HCT116 (cell line): ENCODE data around the gene PDLIM3. TPM values are rescaled to one million over a fixed set of nuclear protein-coding genes. Genes with fewer than 3 reads are reported as not detected.

Experiments used
- ATAC-seq: fragments of 200-7000 bp; cut with Tn5 transposase; 2 replicates; pipeline ENCODE4 v1.9.1; 2020; ENCODE audit warnings: mild to moderate bottlenecking, moderate library complexity
- BruUV-seq: library from RNA; stranded (reverse); fragments of 400-500 nt; replicated peaks from 2 replicates; lab custom pipeline; 2021; lab: Mats Ljungman, UMichigan
- CTCF ChIA-PET: fragments of 300-600 bp; sonication (Branson Sonifier 250); formaldehyde crosslinking; loops from one replicate; lab custom pipeline; 2021; ENCODE audit warnings: antibody characterized with exemption; lab: Charles Lee
- POLR2A ChIA-PET: fragments of 300-600, 350-600 bp; sonication (Branson Sonifier 250); formaldehyde crosslinking; loops from one replicate; lab custom pipeline; 2021; ENCODE audit warnings: antibody characterized with exemption; lab: Charles Lee
- RAD21 ChIA-PET, 2 experiments: fragments of 300-600 bp; sonication (Branson Sonifier 250); formaldehyde crosslinking; loops; one replicate each; lab custom pipeline; 2023; ENCODE audit warnings: low total read pairs in 2 of 2; ENCODE audit not compliant: uncharacterized antibody in 2 of 2, unreplicated experiment in 2 of 2, low non-redundant PET in 1 of 2; lab: Charles Lee
- DNase-seq: peaks from one replicate; pipeline ENCODE4 v3.0.0-alpha.2; 2010; ENCODE audit warnings: low read depth, low spot score
- H2AFZ ChIP-seq: fragments of 200-600 bp; shearing (Covaris generic), sonication (generic); 2 replicates; pipeline ENCODE4 v1.6.1; 2017; ENCODE audit warnings: low read depth, mixed run types, mixed read lengths, antibody characterized with exemption, low read length; ENCODE audit not compliant: poor library complexity, severe bottlenecking
- H3K27ac ChIP-seq: 2 replicates; pipeline ENCODE4 v1.5.1; 2012; ENCODE audit warnings: low read depth, low read length
- H3K27me3 ChIP-seq: fragments of 200-600 bp; sonication (generic); 2 replicates; pipeline ENCODE4 v1.6.1; 2016; ENCODE audit warnings: mixed run types, low read length, mixed read lengths; ENCODE audit not compliant: insufficient read depth
- H3K36me3 ChIP-seq, 2 experiments: fragments of 200-500 bp in 1 of 2; fragments of 200-600 bp in 1 of 2; sonication (Bioruptor generic) in 1 of 2; sonication (generic) in 1 of 2; 2 replicates each; pipeline versions ENCODE4 v1.5.1 to v1.6.1; 2014 to 2016; ENCODE audit warnings: low read length in 2 of 2, inconsistent platforms in 1 of 2, mixed read lengths in 1 of 2, mixed run types in 1 of 2; ENCODE audit not compliant: insufficient read depth in 2 of 2, control insufficient read depth in 1 of 2
- H3K4me1 ChIP-seq, 2 experiments: fragments of 200-600 bp in 1 of 2; sonication (generic) in 1 of 2; 2 replicates each; pipeline versions ENCODE4 v1.5.1 to v1.6.1; 2012 to 2017; ENCODE audit warnings: low read length in 2 of 2, inconsistent platforms in 1 of 2, mild to moderate bottlenecking in 1 of 2, mixed read lengths in 1 of 2, mixed run types in 1 of 2, moderate library complexity in 1 of 2; ENCODE audit not compliant: insufficient read depth in 2 of 2, control insufficient read depth in 1 of 2
- H3K4me2 ChIP-seq: fragments of 200-600 bp; sonication (generic); 2 replicates; pipeline ENCODE4 v1.6.1; 2017; ENCODE audit warnings: mixed run types, low read length, mixed read lengths
- H3K4me3 ChIP-seq, 2 experiments: fragments of 200-600 bp in 1 of 2; sonication (generic) in 1 of 2; replicated peaks in 1 of 2; 2 replicates each; pipeline ENCODE4 v1.5.1; 2011 to 2016; ENCODE audit warnings: low read length in 2 of 2, control low read depth in 1 of 2, low read depth in 1 of 2, mild to moderate bottlenecking in 1 of 2, mixed read lengths in 1 of 2, mixed run types in 1 of 2
- H3K79me2 ChIP-seq: fragments of 200-600 bp; sonication (generic); 2 replicates; pipeline ENCODE4 v1.6.1; 2017; ENCODE audit warnings: mild to moderate bottlenecking, mixed run types, low read length, moderate library complexity, mixed read lengths; ENCODE audit not compliant: insufficient read depth
- H3K9ac ChIP-seq: fragments of 200-600 bp; sonication (generic); 2 replicates; pipeline ENCODE4 v1.6.1; 2016; ENCODE audit warnings: low read length, mixed read lengths
- H3K9me2 ChIP-seq: fragments of 200-600 bp; sonication (generic), shearing (Covaris generic); 2 replicates; pipeline ENCODE4 v1.6.1; 2017; ENCODE audit warnings: mixed run types, mild to moderate bottlenecking, moderate library complexity; ENCODE audit not compliant: insufficient read depth
- H3K9me3 ChIP-seq, 2 experiments: fragments of 200-500 bp in 1 of 2; fragments of 200-600 bp in 1 of 2; sonication (Bioruptor generic) in 1 of 2; sonication (generic) in 1 of 2; 2 replicates each; pipeline ENCODE4 v1.6.1; 2014 to 2017; ENCODE audit warnings: low read length in 2 of 2, mixed read lengths in 2 of 2, inconsistent platforms in 1 of 2, low read depth in 1 of 2, mild to moderate bottlenecking in 1 of 2, mixed run types in 1 of 2, moderate library complexity in 1 of 2; ENCODE audit not compliant: control insufficient read depth in 1 of 2, insufficient read depth in 1 of 2
- H4K20me1 ChIP-seq: fragments of 200-600 bp; sonication (generic), shearing (Covaris generic); 2 replicates; pipeline ENCODE4 v1.6.1; 2017; ENCODE audit warnings: mixed run types, mild to moderate bottlenecking, moderate library complexity; ENCODE audit not compliant: insufficient read depth
- ATF3 ChIP-seq: IDR thresholded peaks from 2 replicates; pipeline ENCODE4 v1.6.1; 2012
- CEBPB ChIP-seq: IDR thresholded peaks from 2 replicates; pipeline ENCODE4 v1.6.1; 2012; ENCODE audit warnings: low read depth
- CTCF ChIP-seq, 3 experiments: fragments of 200-600 bp in 1 of 3; sonication (generic) in 1 of 3; IDR thresholded peaks in 2 of 3; conservative IDR thresholded peaks in 1 of 3; 2 replicates each; pipeline ENCODE4 v1.5.1; 2012 to 2017; ENCODE audit warnings: low read depth in 2 of 3, low read length in 2 of 3, antibody characterized with exemption in 1 of 3, borderline replicate concordance in 1 of 3, control low read depth in 1 of 3, mild to moderate bottlenecking in 1 of 3, mixed read lengths in 1 of 3, mixed run types in 1 of 3, moderate library complexity in 1 of 3; ENCODE audit not compliant: insufficient read depth in 1 of 3
- EGR1 ChIP-seq: IDR thresholded peaks from 2 replicates; pipeline ENCODE4 v1.6.1; 2012; ENCODE audit warnings: low read depth
- ELF1 ChIP-seq: IDR thresholded peaks from 2 replicates; pipeline ENCODE4 v1.6.1; 2012; ENCODE audit warnings: low read depth, borderline replicate concordance
- EZH2 ChIP-seq: fragments of 200-600 bp; sonication (generic); IDR thresholded peaks from 2 replicates; pipeline ENCODE4 v1.6.1; 2017; ENCODE audit warnings: antibody characterized with exemption, mixed run types
- FOSL1 ChIP-seq: IDR thresholded peaks from 2 replicates; pipeline ENCODE4 v1.6.1; 2012; ENCODE audit warnings: low read depth
- JUND ChIP-seq: IDR thresholded peaks from 2 replicates; pipeline ENCODE4 v1.6.1; 2012
- POLR2AphosphoS5 ChIP-seq: IDR thresholded peaks from 2 replicates; pipeline ENCODE4 v1.6.1; 2011; ENCODE audit warnings: mild to moderate bottlenecking, low read depth, low read length, moderate library complexity
- RAD21 ChIP-seq: IDR thresholded peaks from 2 replicates; pipeline ENCODE4 v1.6.1; 2012; ENCODE audit warnings: low read depth, mild to moderate bottlenecking
- SP1 ChIP-seq: IDR thresholded peaks from 2 replicates; pipeline ENCODE4 v1.6.1; 2012; ENCODE audit warnings: low read depth
- SRF ChIP-seq: IDR thresholded peaks from 2 replicates; pipeline ENCODE4 v1.6.1; 2012; ENCODE audit warnings: low read depth
- TCF7L2 ChIP-seq: IDR thresholded peaks from 2 replicates; pipeline ENCODE4 v1.7.0; 2011; ENCODE audit warnings: borderline replicate concordance, inconsistent platforms; ENCODE audit not compliant: insufficient read depth, insufficient read length; ENCODE audit errors: extremely low read depth
- YY1 ChIP-seq: IDR thresholded peaks from 2 replicates; pipeline ENCODE4 v1.6.1; 2011; ENCODE audit warnings: low read length, low read depth, moderate library complexity, mild to moderate bottlenecking; ENCODE audit not compliant: insufficient replicate concordance; ENCODE audit errors: extremely low read depth
- ZBTB33 ChIP-seq: IDR thresholded peaks from 2 replicates; pipeline ENCODE4 v1.6.1; 2011; ENCODE audit warnings: mild to moderate bottlenecking, low read length, moderate library complexity; ENCODE audit not compliant: insufficient replicate concordance; ENCODE audit errors: extremely low read depth
- ZNF274 ChIP-seq: fragments of 200-500 bp; sonication (Bioruptor generic); IDR thresholded peaks from 2 replicates; pipeline ENCODE4 v1.6.1; 2014; ENCODE audit warnings: mild to moderate bottlenecking, low read depth, low read length, inconsistent platforms
- intact Hi-C: fragments of 100-400 bp; cut with micrococcal nuclease; formaldehyde crosslinking; loops from 2 replicates; pipeline ENCODE4 v1.10.0; 2022
- total RNA-seq: library from RNA; stranded (reverse); gene quantifications from one replicate; pipeline ENCODE4 v1.2.1, GENCODE V29; 2021; ENCODE audit not compliant: unreplicated experiment
- TF ChIP-seq, protein P1 (sequence below): IDR thresholded peaks from 2 replicates; pipeline ENCODE4 v1.6.1; 2012; ENCODE audit warnings: low read depth
- TF ChIP-seq, protein P2 (sequence below): IDR thresholded peaks from 2 replicates; pipeline ENCODE4 v1.6.1; 2012

Gene PDLIM3
- total RNA-seq, 1 experiment from 2014 or later = 11.5 TPM

GRCh38 chr4:185566972-185567371, 31.7 kb upstream of the PDLIM3 start:
- Histone ChIP-seq H3K27ac (no peak overlapping the region), H2AFZ (no peak overlapping the region), H3K27me3 (no peaks in the 10 kb centered on the region), H3K4me2 (no peak overlapping the region), H3K79me2 (no peaks in the 10 kb centered on the region), H3K9me3 (no peaks in the 10 kb centered on the region), H3K9me2 (no peaks in the 10 kb centered on the region), H3K9ac (no peak overlapping the region), H3K4me1 (no peaks in the 10 kb centered on the region), H3K36me3 (no peaks in the 10 kb centered on the region), H4K20me1 (no peaks in the 10 kb centered on the region), H3K4me3 (no peak overlapping the region)
- ChIA-PET POLR2A (no interaction called here), CTCF (no interaction called here), RAD21 (no interaction called here)
- TF ChIP-seq YY1 (no peak), EGR1 (no peak), ZNF274 (no peak), SRF (no peak), SP1 (no peak), CEBPB (no peak), ATF3 (no peak), ELF1 (no peak), ZBTB33 (no peak), POLR2AphosphoS5 (no peak), RAD21 (no peak), EZH2 (no peak), FOSL1 (no peak), TCF7L2 (no peak), JUND (no peak), CTCF (IDR thresholded peaks at IDR 0.05 in 2 of 3, conservative IDR thresholded peaks at IDR 0.05 in 1 of 3; ENCODE audit: borderline replicate concordance in 1 of 3, insufficient read depth in 1 of 3, low read depth in 2 of 3, low read length in 2 of 3) (no peak)
- TF ChIP-seq, protein P1, sequence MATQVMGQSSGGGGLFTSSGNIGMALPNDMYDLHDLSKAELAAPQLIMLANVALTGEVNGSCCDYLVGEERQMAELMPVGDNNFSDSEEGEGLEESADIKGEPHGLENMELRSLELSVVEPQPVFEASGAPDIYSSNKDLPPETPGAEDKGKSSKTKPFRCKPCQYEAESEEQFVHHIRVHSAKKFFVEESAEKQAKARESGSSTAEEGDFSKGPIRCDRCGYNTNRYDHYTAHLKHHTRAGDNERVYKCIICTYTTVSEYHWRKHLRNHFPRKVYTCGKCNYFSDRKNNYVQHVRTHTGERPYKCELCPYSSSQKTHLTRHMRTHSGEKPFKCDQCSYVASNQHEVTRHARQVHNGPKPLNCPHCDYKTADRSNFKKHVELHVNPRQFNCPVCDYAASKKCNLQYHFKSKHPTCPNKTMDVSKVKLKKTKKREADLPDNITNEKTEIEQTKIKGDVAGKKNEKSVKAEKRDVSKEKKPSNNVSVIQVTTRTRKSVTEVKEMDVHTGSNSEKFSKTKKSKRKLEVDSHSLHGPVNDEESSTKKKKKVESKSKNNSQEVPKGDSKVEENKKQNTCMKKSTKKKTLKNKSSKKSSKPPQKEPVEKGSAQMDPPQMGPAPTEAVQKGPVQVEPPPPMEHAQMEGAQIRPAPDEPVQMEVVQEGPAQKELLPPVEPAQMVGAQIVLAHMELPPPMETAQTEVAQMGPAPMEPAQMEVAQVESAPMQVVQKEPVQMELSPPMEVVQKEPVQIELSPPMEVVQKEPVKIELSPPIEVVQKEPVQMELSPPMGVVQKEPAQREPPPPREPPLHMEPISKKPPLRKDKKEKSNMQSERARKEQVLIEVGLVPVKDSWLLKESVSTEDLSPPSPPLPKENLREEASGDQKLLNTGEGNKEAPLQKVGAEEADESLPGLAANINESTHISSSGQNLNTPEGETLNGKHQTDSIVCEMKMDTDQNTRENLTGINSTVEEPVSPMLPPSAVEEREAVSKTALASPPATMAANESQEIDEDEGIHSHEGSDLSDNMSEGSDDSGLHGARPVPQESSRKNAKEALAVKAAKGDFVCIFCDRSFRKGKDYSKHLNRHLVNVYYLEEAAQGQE = no peak
- TF ChIP-seq, protein P2, sequence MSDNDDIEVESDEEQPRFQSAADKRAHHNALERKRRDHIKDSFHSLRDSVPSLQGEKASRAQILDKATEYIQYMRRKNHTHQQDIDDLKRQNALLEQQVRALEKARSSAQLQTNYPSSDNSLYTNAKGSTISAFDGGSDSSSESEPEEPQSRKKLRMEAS = no peak
- DNase-seq (no peak), ATAC-seq (no peak)
- BruUV-seq = no TSS peak
- intact Hi-C loops = no loop called here
